Right ventricle myocardium superior (tissue), 1 donor: ENCODE results near the gene ITGBL1. TPM values are rescaled to one million over a fixed set of nuclear protein-coding genes. Genes with fewer than 3 reads are reported as not detected.

Experiments
- ATAC-seq: fragments of 200-7000 bp; cut with Tn5 transposase; one replicate; pipeline ENCODE4 v1.9.1; 2020; ENCODE audit warnings: mild to moderate bottlenecking; ENCODE audit not compliant: poor library complexity
- DNase-seq: peaks from one replicate; pipeline ENCODE4 v3.0.0-alpha.2; 2020
- intact Hi-C: fragments of 100-400 bp; cut with DNase I; formaldehyde crosslinking; loops from one replicate; pipeline ENCODE4 v1.11.2; 2022
- total RNA-seq: library from RNA; stranded (reverse); fragmentation: NEBNext Ultra II Directional; extraction: Animal tissue kit (Norgen Biotek cat#: 25700); gene quantifications from one replicate; pipeline ENCODE4 v1.2.1, GENCODE V29; 2021
- donor health status: DM: no; HTN: yes; CAD: no; lungs with severe emphysema.

The ITGBL1 gene
- total RNA-seq, 1 donor from 2014 or later = 6.8 TPM

GRCh38 chr13:101447852-101448251 is 4.6 kb upstream of the ITGBL1 start:
- no peak for DNase-seq
- no peak for ATAC-seq
- intact Hi-C loops = no loop called here

GRCh38 chr13:101449790-101450748 is 2.4 kb upstream of the ITGBL1 start:
- no peak for ATAC-seq
- intact Hi-C loops = no loop called here
- no peak for DNase-seq

GRCh38 chr13:101450749-101451130 is 1.7 kb upstream of the ITGBL1 start:
- intact Hi-C loops = no loop called here
- ATAC-seq (no peak), DNase-seq (no peak)

GRCh38 chr13:101451641-101452040 is 834 bp upstream of the ITGBL1 start:
- no peak for ATAC-seq
- intact Hi-C loops = no loop called here
- DNase-seq = no peak

- intact Hi-C loops = no loop called here
- DNase-seq = peak; percentile 42
- ATAC-seq = peak; percentile 89
Measured at GRCh38 chr13:101453784-101454201, 1.3 kb downstream of the ITGBL1 start.

GRCh38 chr13:101454767-101455166 is 2.3 kb downstream of the ITGBL1 start:
- DNase-seq (no peak), ATAC-seq (no peak)
- intact Hi-C loops = no loop called here

GRCh38 chr13:101455863-101456262 is 3.4 kb downstream of the ITGBL1 start:
- no peak for DNase-seq
- ATAC-seq = no peak
- intact Hi-C loops = no loop called here

GRCh38 chr13:101457176-101457575 is 4.7 kb downstream of the ITGBL1 start:
- intact Hi-C loops = no loop called here
- ATAC-seq (no peak), DNase-seq (no peak)

GRCh38 chr13:101465877-101466276 is 13.4 kb downstream of the ITGBL1 start:
- ATAC-seq = no peak
- DNase-seq = no peak
- intact Hi-C loops = no loop called here

GRCh38 chr13:101467415-101467814 is 14.9 kb downstream of the ITGBL1 start:
- DNase-seq (no peak), ATAC-seq (no peak)
- intact Hi-C loops = no loop called here

- intact Hi-C loops = no loop called here
- ATAC-seq (peak; percentile 73), DNase-seq (peak; percentile 51)
Measured at GRCh38 chr13:101473458-101473857, 21.0 kb downstream of the ITGBL1 start.

- no peak for DNase-seq
- intact Hi-C loops = no loop called here
- peak; percentile 52 for ATAC-seq
Measured at GRCh38 chr13:101474419-101474957, 22.0 kb downstream of the ITGBL1 start.

- DNase-seq (no peak), ATAC-seq (no peak)
- intact Hi-C loops = no loop called here
Measured at GRCh38 chr13:101475536-101475935, 23.1 kb downstream of the ITGBL1 start.

- DNase-seq (no peak), ATAC-seq (no peak)
- intact Hi-C loops = no loop called here
Measured at GRCh38 chr13:101481421-101481820, 28.9 kb downstream of the ITGBL1 start.

- no peak for DNase-seq
- ATAC-seq = peak; percentile 92
- intact Hi-C loops = no loop called here
Measured at GRCh38 chr13:101486708-101487437, 34.4 kb downstream of the ITGBL1 start.

GRCh38 chr13:101487438-101487830 is 35.0 kb downstream of the ITGBL1 start:
- DNase-seq (no peak), ATAC-seq (no peak)
- intact Hi-C loops = no loop called here

GRCh38 chr13:101488734-101489133 is 36.3 kb downstream of the ITGBL1 start:
- DNase-seq (no peak), ATAC-seq (no peak)
- intact Hi-C loops = no loop called here

GRCh38 chr13:101489643-101490405 is 37.3 kb downstream of the ITGBL1 start:
- intact Hi-C loops = no loop called here
- DNase-seq (no peak), ATAC-seq (no peak)
